IPS DF 19.7 (cell line): ENCODE data around the gene MEIOB.

Source experiments
- DNase-seq: peaks from one replicate; pipeline ENCODE4 v3.0.0-alpha.2; 2013; ENCODE audit warnings: low read depth, low spot score

The MEIOB gene

DNA sequence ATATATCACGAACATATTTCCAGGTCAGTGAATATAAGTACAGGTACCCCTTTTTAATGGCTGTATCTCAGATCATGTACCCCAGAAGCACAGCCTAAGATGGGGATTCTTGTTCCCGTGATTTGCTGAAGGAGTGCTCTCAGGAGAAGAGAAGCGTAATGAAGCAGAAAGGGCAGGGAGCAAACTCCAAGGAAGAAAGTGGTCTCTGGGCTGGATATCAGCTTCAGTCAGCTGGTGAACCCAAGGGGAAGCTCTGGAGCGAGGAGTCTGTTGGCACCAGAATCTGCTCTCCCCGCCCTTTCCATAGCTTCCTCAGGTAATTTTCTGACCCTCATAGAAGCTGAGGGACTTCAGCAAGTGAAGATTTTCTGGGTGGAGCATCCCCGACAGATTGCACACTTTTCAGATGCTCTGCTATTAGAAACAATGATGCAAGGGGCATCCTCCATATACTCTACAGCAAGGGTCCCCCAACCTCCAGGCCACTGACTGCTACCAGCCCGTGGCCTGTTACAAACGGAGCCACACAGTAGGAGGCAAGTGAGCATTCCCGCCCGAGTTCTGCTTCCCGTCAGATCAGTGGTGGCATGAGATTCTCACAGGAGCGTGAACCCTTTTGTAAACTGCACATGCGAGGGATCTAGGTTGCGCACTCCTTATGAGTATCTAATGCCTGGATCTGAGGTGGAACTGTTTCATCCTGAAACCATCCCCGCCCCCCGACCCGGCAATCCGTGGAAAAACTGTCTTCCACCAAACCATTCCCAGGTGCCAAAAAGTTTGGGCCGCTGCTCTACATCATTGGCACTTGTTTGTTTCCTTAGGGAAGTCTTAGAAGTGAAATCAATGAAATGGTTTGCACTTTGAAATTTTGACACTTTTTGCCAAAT is 40.5 kb downstream of the MEIOB start:
- no peak for DNase-seq

DNA sequence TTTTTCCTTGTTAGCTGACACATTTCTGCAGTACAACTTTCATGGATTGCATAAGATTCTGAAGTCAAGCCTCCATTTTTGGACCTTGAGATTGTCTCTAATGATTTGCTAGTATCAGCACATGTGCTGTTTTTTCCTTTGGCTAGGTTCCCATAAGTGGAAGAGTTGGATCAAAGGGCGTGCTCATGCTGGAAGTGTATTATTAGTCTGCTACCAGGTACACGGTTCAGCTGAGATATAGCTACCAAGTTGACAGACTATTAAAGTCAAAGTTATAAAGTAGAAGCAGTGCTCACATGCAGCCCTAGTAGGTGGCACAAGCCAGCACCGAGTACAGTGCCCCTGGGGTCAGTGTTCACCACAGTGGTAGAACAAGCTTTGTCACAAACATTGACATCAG is 41.8 kb downstream of the MEIOB start:
- no peak for DNase-seq

GRCh38 chr16:1828645-1829410 is 43.1 kb downstream of the MEIOB start:
- DNase-seq: no peak

DNA sequence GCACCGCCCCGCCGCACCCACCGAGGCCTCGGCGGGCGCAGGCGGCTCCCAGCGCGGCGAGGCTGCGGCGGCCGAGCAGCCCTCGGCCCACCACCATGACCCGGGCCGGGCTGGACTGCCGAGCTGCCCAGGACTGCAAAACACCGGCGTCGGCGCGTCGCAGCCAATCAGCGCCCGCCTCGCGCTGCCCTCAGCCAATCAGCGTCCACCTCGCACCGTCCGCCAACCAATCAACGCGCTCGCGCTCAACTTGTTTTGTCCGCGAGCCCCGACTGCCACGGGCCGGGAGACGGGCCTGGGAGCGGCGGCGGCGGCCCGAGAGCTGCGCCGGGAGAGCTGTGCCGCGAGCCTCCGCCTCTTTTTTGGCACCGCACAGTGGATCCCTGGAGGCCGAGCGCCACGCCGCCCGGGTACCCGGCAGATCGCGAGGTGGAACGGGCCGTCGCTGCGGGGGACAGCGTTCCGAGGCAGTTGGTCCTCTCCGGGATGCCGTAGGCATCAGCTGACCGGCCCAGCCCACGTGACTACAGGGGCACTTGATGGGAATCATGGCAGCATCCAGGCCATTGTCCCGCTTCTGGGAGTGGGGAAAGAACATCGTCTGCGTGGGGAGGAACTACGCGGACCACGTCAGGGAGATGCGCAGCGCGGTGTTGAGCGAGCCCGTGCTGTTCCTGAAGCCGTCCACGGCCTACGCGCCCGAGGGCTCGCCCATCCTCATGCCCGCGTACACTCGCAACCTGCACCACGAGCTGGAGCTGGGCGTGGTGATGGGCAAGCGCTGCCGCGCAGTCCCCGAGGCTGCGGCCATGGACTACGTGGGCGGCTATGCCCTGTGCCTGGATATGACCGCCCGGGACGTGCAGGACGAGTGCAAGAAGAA is 45.0 kb downstream of the MEIOB start, which contains the start of the genes FAHD1 and HAGH:
TSS of gene FAHD1 (plus strand) at position 516 of the 883 bp plus-strand sequence. CDS start at position 549, 33 bp downstream.
TSS of gene HAGH (minus strand) at position 135 of the 883 bp plus-strand sequence. CDS start at position 97, 38 bp downstream.
- DNase-seq: no peak

GRCh38 chr16:1825864-1826690 is 45.9 kb downstream of the MEIOB start:
- no peak for DNase-seq

DNA sequence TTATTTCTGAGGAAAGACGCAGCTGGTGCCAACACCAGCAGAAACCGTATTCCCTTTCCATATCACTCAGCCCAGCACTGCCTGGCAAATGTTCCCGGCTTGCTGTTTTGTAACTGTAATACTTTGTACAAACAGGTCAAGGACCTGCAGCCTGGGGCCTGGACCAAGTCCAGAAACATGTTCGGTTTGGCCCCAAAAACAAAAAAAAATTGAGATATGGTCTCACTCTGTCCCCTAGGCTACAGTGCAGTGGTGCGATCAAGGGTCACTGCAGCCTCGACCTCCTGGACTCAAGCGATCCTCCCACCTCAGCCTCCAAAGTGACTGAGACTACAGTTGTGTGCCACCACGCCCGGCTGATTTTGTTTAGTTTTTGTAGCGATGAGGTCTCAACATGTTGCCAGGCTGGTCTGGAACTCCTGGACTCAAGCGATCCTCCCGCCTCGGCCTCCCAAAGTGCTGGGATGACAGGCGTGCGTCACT is 46.5 kb downstream of the MEIOB start:
- DNase-seq: no peak

- DNase-seq: no peak
Observed at GRCh38 chr16:1823821-1824220, 48.1 kb downstream of the MEIOB start.

DNA sequence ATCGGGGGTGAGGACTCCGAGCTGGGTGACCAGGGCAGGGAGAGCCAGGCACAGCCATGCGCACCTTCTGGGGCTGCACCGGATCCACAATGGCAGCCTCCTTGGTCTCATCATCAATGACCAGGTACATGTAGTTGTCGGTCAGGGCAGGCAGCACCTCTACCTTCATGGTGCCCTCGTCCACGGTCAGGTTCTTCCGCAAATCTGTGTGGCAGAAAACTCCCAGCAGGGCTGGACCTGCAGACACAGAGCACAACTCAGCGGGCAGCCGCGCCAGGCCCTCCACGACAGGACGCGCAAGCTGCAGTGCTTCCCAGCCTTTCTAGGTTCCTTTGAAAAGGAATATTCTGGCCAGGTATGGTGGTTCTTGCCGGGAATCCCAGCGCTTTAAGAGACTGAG is 49.2 kb downstream of the MEIOB start:
- DNase-seq: no peak

GRCh38 chr16:1821861-1822611 is 49.9 kb downstream of the MEIOB start:
- DNase-seq: no peak

- DNase-seq: no peak
Observed at GRCh38 chr16:1820946-1821290, 51.0 kb downstream of the MEIOB start.

GRCh38 chr16:1820096-1820945 is 51.6 kb downstream of the MEIOB start:
- no peak for DNase-seq

- no peak for DNase-seq
Observed at GRCh38 chr16:1819611-1820010, 52.4 kb downstream of the MEIOB start.

- no peak for DNase-seq
Observed at GRCh38 chr16:1818873-1819525, 53.0 kb downstream of the MEIOB start.

DNA sequence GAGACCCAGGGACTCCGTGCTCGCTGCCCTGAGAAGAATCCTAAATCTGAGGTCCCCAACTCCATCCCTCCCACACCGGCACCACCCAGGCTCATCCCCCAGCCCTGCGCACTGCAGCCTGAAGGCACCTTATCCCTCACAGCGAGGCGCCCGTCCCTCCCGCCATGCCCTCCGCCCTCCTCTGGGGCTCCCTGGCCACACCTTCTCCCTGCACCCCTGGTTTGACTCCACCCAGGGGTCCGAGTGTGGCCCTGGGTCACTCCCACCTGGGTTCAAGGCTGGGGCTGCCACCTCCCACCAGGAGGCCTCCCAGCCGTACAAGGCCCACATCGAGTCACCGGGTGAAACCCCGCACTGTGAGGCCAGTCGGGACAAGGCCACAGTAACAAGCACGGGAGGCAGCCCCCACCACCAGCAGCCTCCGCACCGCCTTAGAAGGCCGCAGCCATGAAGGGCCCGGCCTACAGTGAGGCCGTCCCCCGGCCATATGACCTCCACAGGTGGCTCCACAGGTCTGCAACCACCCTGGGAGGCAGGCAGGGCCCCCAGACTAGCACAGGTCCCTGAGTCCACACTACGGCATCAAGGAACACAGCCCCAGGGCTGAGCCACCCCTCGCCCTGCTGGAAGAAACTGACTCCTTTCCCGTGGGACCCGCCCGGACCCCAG is 53.6 kb downstream of the MEIOB start:
- no peak for DNase-seq

DNA sequence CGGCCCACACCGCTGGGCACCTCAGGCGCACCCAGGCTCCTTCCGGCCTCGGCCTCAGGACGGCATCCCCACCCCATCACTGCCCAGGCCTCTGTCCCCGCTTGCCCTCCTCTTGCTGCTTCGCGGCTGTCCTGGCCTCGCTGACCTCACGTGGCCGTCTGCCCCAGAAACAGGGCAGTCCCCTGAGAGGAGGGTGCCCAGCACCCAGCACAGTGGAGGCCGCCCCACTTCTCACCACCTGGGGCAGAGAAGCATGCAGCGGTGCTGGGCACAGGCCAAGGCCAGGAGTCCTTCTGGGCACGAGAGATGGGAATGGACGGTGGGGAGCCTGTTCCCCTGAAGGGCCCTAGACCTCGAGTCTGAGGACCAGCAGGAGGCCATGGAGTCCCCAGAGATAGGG is 54.2 kb downstream of the MEIOB start:
- DNase-seq: no peak

- DNase-seq: no peak
Observed at GRCh38 chr16:1817276-1817589, 54.7 kb downstream of the MEIOB start.

GRCh38 chr16:1816396-1817275 is 55.3 kb downstream of the MEIOB start:
- DNase-seq: no peak
